Gastroesophageal sphincter (tissue), 4 donors: Measurements from ENCODE around the gene RGS12. TPM values are rescaled to one million over a fixed set of nuclear protein-coding genes. Genes with fewer than 3 reads are reported as not detected.

Experiments
- ATAC-seq: fragments of 150-250 bp; one replicate; pipeline ENCODE4 v1.9.1; 2016; ENCODE audit warnings: mild to moderate bottlenecking, moderate library complexity
- H3K27ac ChIP-seq, 4 donors: fragments of 200-600 bp; sonication (generic) in 3 of 4; 1 replicate in 3 of 4; 2 replicates in 1 of 4; pipeline ENCODE4 v1.5.1; 2016 to 2019
- H3K27me3 ChIP-seq: fragments of 200-600 bp; sonication (generic); one replicate; pipeline ENCODE4 v1.5.1; 2019
- H3K36me3 ChIP-seq, 2 donors: fragments of 200-600 bp; sonication (generic); one replicate each; pipeline ENCODE4 v1.5.1; 2019; ENCODE audit warnings: control low read depth in 1 of 2
- H3K4me1 ChIP-seq, 3 donors: fragments of 200-600 bp; sonication (generic); 1 replicate in 2 of 3; 2 replicates in 1 of 3; pipeline ENCODE4 v1.5.1; 2016 to 2019; ENCODE audit warnings: control low read depth in 2 of 3
- H3K4me3 ChIP-seq, 2 donors: fragments of 200-600 bp; sonication (generic); one replicate each; pipeline ENCODE4 v1.5.1; 2019; ENCODE audit warnings: mild to moderate bottlenecking in 1 of 2, moderate library complexity in 1 of 2
- H3K9me3 ChIP-seq, 3 donors: fragments of 200-600 bp; sonication (generic); one replicate each; pipeline ENCODE4 v1.5.1; 2017 to 2019; ENCODE audit warnings: control low read depth in 2 of 3
- CTCF ChIP-seq, 4 experiments: fragments of 200-600 bp in 2 of 4; fragments of 450-650 bp in 2 of 4; sonication (generic) in 1 of 4; IDR thresholded peaks; one replicate each; pipeline ENCODE4 v1.5.1; 2017 to 2019; ENCODE audit warnings: antibody characterized with exemption in 4 of 4, mild to moderate bottlenecking in 2 of 4, moderate library complexity in 2 of 4
- EP300 ChIP-seq: sonication (generic); formaldehyde crosslinking; IDR thresholded peaks from one replicate; pipeline ENCODE4 v1.6.1; 2017; ENCODE audit warnings: antibody characterized with exemption, mild to moderate bottlenecking
- POLR2A ChIP-seq, 2 donors: fragments of 450-650 bp; IDR thresholded peaks; one replicate each; pipeline ENCODE4 v1.6.1; 2017; ENCODE audit warnings: antibody characterized with exemption in 2 of 2, mild to moderate bottlenecking in 2 of 2, moderate library complexity in 1 of 2
- POLR2AphosphoS5 ChIP-seq: sonication (generic); formaldehyde crosslinking; IDR thresholded peaks from one replicate; pipeline ENCODE4 v1.6.1; 2017; ENCODE audit warnings: antibody characterized with exemption
- WGBS, 2 donors: methylation state at CpG; one replicate each; pipeline ENCODE4 v1.1.5; 2018; ENCODE audit warnings: low coverage in 1 of 2; 5-methylcytosine and 5-hydroxymethylcytosine counted together
- total RNA-seq, 4 donors: library from RNA; depleted of rRNA; stranded (reverse); fragments of >200 nt; gene quantifications; one replicate each; pipeline ENCODE4 v1.1.0, GENCODE V29; 2016

RGS12 gene
- total RNA-seq, 4 donors from 2014 or later, result 24.1 to 32.7 (median 29.1) TPM

DNA sequence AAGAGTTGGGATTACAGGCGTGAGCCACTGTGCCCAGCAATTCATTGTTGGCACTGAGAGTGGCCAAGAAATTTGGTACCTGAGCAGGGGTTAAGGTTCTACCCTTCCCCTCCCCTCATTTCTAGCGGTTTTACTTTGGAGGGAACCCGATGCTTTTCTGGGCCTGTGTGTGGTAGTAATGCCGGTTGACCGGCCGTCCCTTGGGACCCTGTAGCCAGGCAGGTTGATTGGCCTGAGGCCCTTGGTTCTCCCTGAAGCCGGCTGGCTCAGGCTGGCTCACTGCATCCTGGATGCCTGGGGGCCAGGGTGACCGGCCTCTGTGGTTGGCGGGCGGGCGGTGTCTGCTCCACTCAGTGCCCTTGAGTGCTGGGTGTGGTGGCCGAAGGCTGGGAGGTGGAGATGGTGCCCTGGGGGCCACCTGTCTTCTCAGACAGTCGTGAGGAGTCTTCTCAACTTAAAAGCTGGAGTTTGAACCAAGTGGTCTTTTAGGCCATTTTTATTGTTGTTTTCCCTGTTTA lies 45.6 kb downstream of the RGS12 start:
- Histone ChIP-seq H3K4me1 (peaks cover 0 to 46% (median 7%) of the 10 kb centered on the region in 3 donors), H3K9me3 (no peaks in the 10 kb centered on the region), H3K4me3 (no peak overlapping the region), H3K36me3 (peaks cover 0 to 6% of the 10 kb centered on the region in 2 donors), H3K27me3 (no peaks in the 10 kb centered on the region), H3K27ac (no peak overlapping the region)
- 90 to 91% methylated on average over 2 to 9 of the region's 13 CpGs for WGBS, 2 donors
- TF ChIP-seq POLR2A (IDR thresholded peaks at IDR 0.05) (no peak), POLR2AphosphoS5 (no peak), EP300 (no peak), CTCF (IDR thresholded peaks at IDR 0.05) (no peak)
- no peak for ATAC-seq

GRCh38 chr4:3338976-3339531 lies 46.2 kb downstream of the RGS12 start:
- H3K4me3 ChIP-seq, result no peak overlapping the region
- TF ChIP-seq CTCF (IDR thresholded peaks at IDR 0.05) (no peak), EP300 (no peak), POLR2A (IDR thresholded peaks at IDR 0.05) (no peak)
- 80 to 83% methylated on average over 1 to 6 of the region's 10 CpGs for WGBS, 2 donors
- no peaks in the 10 kb centered on the region for H3K9me3 ChIP-seq
- no peak overlapping the region for H3K27ac ChIP-seq
- no peak for ATAC-seq
- peaks cover 0 to 13% of the 10 kb centered on the region in 2 donors for H3K36me3 ChIP-seq
- peaks cover 0 to 46% (median 7%) of the 10 kb centered on the region in 3 donors for H3K4me1 ChIP-seq
- H3K27me3 ChIP-seq, result no peaks in the 10 kb centered on the region

DNA sequence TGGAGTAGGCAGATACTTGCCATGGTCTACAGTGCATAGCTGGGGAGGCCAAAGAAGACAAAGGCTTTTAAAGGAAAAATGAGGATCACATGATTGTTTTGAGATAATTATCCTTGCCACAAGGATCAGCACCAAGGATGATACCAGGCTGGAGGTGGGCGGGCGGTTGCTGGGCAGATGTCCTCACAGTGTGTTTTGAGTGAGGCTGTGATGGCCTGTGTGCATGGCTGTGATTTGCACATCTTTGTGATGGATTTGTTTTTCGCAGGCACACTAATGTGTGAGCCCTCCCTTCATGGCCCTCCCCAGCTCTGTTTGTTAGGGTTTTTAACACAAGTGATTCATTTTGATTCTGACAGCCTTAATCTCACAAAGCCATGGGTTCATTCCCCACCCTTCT lies 46.8 kb downstream of the RGS12 start:
- WGBS, 2 donors, result 89 to 93% methylated on average over 3 of the region's 3 CpGs
- no peak overlapping the region for H3K4me3 ChIP-seq
- no peaks in the 10 kb centered on the region for H3K9me3 ChIP-seq
- H3K27ac ChIP-seq, result no peak overlapping the region
- peaks cover 0 to 44% (median 7%) of the 10 kb centered on the region in 3 donors for H3K4me1 ChIP-seq
- ATAC-seq, result no peak
- H3K36me3 ChIP-seq, result peaks cover 0 to 18% of the 10 kb centered on the region in 2 donors
- no peak for TF ChIP-seq POLR2A (IDR thresholded peaks at IDR 0.05)
- no peak for TF ChIP-seq CTCF (IDR thresholded peaks at IDR 0.05)
- no peak for TF ChIP-seq POLR2AphosphoS5
- TF ChIP-seq EP300, result no peak
- no peaks in the 10 kb centered on the region for H3K27me3 ChIP-seq

DNA sequence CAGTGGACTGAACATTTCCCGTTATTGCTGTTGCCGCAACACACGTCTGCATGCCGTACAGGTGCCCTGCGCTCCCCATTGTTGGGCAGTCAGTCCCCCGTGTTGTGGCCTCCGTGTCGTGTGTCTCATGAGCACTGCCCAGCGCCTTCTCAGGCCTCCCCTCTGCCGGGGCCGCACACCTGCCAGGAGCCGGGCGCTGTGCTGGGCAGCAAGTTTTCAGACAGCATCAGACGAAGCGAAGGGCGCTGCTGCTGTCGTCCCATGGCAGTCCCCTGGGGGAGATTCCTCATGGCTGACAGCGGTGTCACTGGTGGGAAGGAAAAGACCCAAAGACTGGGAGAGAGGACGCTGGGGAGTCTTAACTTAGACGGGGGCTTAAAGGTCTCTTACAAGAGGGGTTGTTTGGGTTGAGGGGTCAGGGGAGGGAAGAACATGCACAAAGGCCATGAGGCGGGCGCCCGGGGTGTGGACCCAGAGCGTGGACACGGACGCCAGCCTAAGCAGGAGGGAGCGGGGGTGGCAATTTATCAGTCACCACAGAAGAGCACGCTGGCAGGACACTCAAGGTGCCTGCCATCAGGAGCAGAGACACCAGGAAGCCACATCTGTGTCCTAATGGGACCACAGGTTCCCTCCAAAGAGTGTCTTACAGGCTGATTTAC lies 47.3 kb downstream of the RGS12 start:
- 95 to 100% methylated on average over 4 to 6 of the region's 28 CpGs for WGBS, 2 donors
- TF ChIP-seq POLR2AphosphoS5 (no peak), EP300 (no peak), CTCF (IDR thresholded peaks at IDR 0.05) (no peak)
- ATAC-seq, result no peak

DNA sequence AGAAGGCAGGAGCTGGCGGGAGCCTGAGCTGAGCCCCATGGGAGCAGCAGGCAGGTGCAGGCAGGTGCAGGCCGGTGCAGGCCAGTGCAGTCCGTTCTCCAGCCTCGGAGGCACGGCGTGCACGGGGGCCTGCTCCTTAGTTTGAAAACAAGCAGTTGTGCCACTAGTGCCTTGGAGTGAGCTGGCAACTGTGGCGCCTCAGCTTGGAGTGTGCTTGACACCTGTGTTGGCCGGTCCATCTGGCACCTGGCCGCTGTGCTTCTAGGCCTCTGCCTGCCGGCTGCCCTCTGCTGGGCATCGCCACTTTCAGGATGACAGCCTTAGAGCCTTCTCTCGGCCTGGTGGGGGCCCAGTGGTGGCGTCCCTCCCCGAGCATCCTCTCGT lies 47.9 kb downstream of the RGS12 start:
- H3K4me3 ChIP-seq, result no peak overlapping the region
- H3K27ac ChIP-seq, result no peak overlapping the region
- peaks cover 0 to 21% of the 10 kb centered on the region in 2 donors for H3K36me3 ChIP-seq
- no peak for TF ChIP-seq POLR2AphosphoS5
- no peak for TF ChIP-seq POLR2A (IDR thresholded peaks at IDR 0.05)
- no peak for TF ChIP-seq EP300
- no peak for TF ChIP-seq CTCF (IDR thresholded peaks at IDR 0.05)
- no peaks in the 10 kb centered on the region for H3K9me3 ChIP-seq
- no CpG with 5 or more reads among the region's 16 CpGs for WGBS, 2 donors
- H3K4me1 ChIP-seq, result peaks cover 0 to 34% (median 7%) of the 10 kb centered on the region in 3 donors
- H3K27me3 ChIP-seq, result no peaks in the 10 kb centered on the region
- no peak for ATAC-seq

More for the DNA sequence above, 47.3 kb downstream of the RGS12 start:
- Histone ChIP-seq H3K9me3 (no peaks in the 10 kb centered on the region), H3K4me1 (peaks cover 0 to 38% (median 7%) of the 10 kb centered on the region in 3 donors), H3K27me3 (no peaks in the 10 kb centered on the region), H3K27ac (no peak overlapping the region), H3K4me3 (no peak overlapping the region), H3K36me3 (peaks cover 0 to 21% of the 10 kb centered on the region in 2 donors)
